A549 (cell line): Measurements from ENCODE around the gene RPL28. TPM values are rescaled to one million over a fixed set of nuclear protein-coding genes. Genes with fewer than 3 reads are reported as not detected.
"Not testable (repeated sequence)": the region's sequence is repeated elsewhere in the genome, so short reads cannot be mapped to it uniquely, and the experiment has no call there.

Experiments used
- ATAC-seq, 2 experiments: fragments of 200-7000 bp in 1 of 2; fragments of >200 bp in 1 of 2; cut with Nextera tagmentation in 1 of 2; cut with Tn5 transposase in 1 of 2; 3 replicates each; pipeline versions ENCODE4 v1.8.0 to v1.9.1; 2018 to 2020; ENCODE audit warnings: mild to moderate bottlenecking in 1 of 2, moderate library complexity in 1 of 2
- CTCF ChIA-PET: fragments of 300-600 bp; sonication (Branson Sonifier 250); formaldehyde crosslinking; extraction: SDS; loops from one replicate; lab custom pipeline; 2021; ENCODE audit warnings: antibody characterized with exemption, inconsistent platforms; lab: Yijun Ruan, JAX
- POLR2A ChIA-PET: fragments of 350-600 bp; formaldehyde crosslinking; extraction: SDS; loops from one replicate; lab custom pipeline; 2021; ENCODE audit warnings: antibody characterized with exemption, inconsistent platforms; lab: Yijun Ruan, JAX
- DNase-seq, 2 experiments: peaks; one replicate each; pipeline versions ENCODE4 v3.0.0 to v3.0.0-alpha.2; 2011 to 2016; ENCODE audit warnings: low read depth in 1 of 2, low spot score in 1 of 2
- FAIRE-seq: peaks from 2 replicates; lab custom pipeline; 2011; peaks lifted over from hg19 to GRCh38; lab: Jason Lieb, UNC
- H3K27ac ChIP-seq, 2 experiments: fragments of >200 bp; sonication (Bioruptor Twin); formaldehyde crosslinking; 3 replicates each; pipeline ENCODE4 v1.5.1; 2016 to 2017
- H3K4me1 ChIP-seq: fragments of >200 bp; sonication (Bioruptor Twin); formaldehyde crosslinking; 3 replicates; pipeline ENCODE4 v1.6.1; 2016
- H3K4me2 ChIP-seq: fragments of >200 bp; sonication (Bioruptor Twin); formaldehyde crosslinking; 3 replicates; pipeline ENCODE4 v1.6.1; 2016
- H3K4me3 ChIP-seq: fragments of >200 bp; sonication (Bioruptor Twin); formaldehyde crosslinking; 3 replicates; pipeline ENCODE4 v1.5.1; 2016
- H3K9me3 ChIP-seq: fragments of >200 bp; sonication (Bioruptor Twin); formaldehyde crosslinking; 3 replicates; pipeline ENCODE4 v1.6.1; 2016
- ATOH8 ChIP-seq: fragments of 250-450 bp; sonication (Bioruptor Pico); IDR thresholded peaks from 2 replicates; pipeline ENCODE4 v1.5.0; 2020; ENCODE audit warnings: low read depth, mild to moderate bottlenecking, moderate library complexity
- BHLHE40 ChIP-seq: IDR thresholded peaks from 2 replicates; pipeline ENCODE4 v1.6.1; 2012; ENCODE audit warnings: low read depth, low read length, inconsistent platforms
- CEBPB ChIP-seq, 2 experiments: fragments of >200 bp in 1 of 2; sonication (Bioruptor Twin) in 1 of 2; formaldehyde crosslinking in 1 of 2; IDR thresholded peaks; 2 replicates each; pipeline ENCODE4 v1.6.1; 2012 to 2016
- CHD4 ChIP-seq: fragments of 200-600 bp; sonication (generic); IDR thresholded peaks from 2 replicates; pipeline ENCODE4 v1.6.1; 2016; ENCODE audit warnings: antibody characterized with exemption, mild to moderate bottlenecking, borderline replicate concordance
- CTCF ChIP-seq: fragments of >200 bp; sonication (Bioruptor Twin); formaldehyde crosslinking; IDR thresholded peaks from 3 replicates; pipeline ENCODE4 v1.5.1; 2016
- EHF ChIP-seq: fragments of 250-450 bp; sonication (Bioruptor Pico); IDR thresholded peaks from 2 replicates; pipeline ENCODE4 v1.5.0; 2020; ENCODE audit warnings: mild to moderate bottlenecking
- FOXS1 ChIP-seq: fragments of 250-450 bp; sonication (Bioruptor Pico); IDR thresholded peaks from 2 replicates; pipeline ENCODE4 v1.5.0; 2020; ENCODE audit warnings: mild to moderate bottlenecking, moderate library complexity
- HDAC2 ChIP-seq: fragments of 200-600 bp; sonication (generic); IDR thresholded peaks from 2 replicates; pipeline ENCODE4 v1.6.1; 2016
- HEYL ChIP-seq: fragments of 250-450 bp; sonication (Bioruptor Pico); IDR thresholded peaks from 2 replicates; pipeline ENCODE4 v1.8.0; 2021; ENCODE audit warnings: mild to moderate bottlenecking, moderate library complexity
- HOXA7 ChIP-seq: fragments of 250-450 bp; sonication (Bioruptor Pico); IDR thresholded peaks from 2 replicates; pipeline ENCODE4 v1.5.0; 2020; ENCODE audit warnings: mild to moderate bottlenecking, moderate library complexity
- KDM5A ChIP-seq: fragments of 200-600 bp; sonication (generic); IDR thresholded peaks from 2 replicates; pipeline ENCODE4 v1.6.1; 2016; ENCODE audit warnings: antibody characterized with exemption, mild to moderate bottlenecking
- MAZ ChIP-seq: fragments of 150-350 bp; IDR thresholded peaks from 2 replicates; pipeline ENCODE4 v1.6.1; 2014; ENCODE audit warnings: antibody characterized with exemption, low read depth, low read length, borderline replicate concordance
- MYC ChIP-seq: IDR thresholded peaks from 2 replicates; pipeline ENCODE4 v1.6.1; 2012; ENCODE audit warnings: mild to moderate bottlenecking, inconsistent platforms, low read length, improper control_type of control experiment, borderline replicate concordance
- PBX3 ChIP-seq: IDR thresholded peaks from 2 replicates; pipeline ENCODE4 v1.6.1; 2012
- PHF8 ChIP-seq: fragments of 200-600 bp; sonication (generic); IDR thresholded peaks from 2 replicates; pipeline ENCODE4 v1.6.1; 2016; ENCODE audit warnings: low read depth, mild to moderate bottlenecking, antibody characterized with exemption, moderate library complexity, borderline replicate concordance
- POLR2A ChIP-seq: IDR thresholded peaks from 2 replicates; pipeline ENCODE4 v1.6.1; 2012; ENCODE audit warnings: mild to moderate bottlenecking, low read length
- POLR2AphosphoS2 ChIP-seq: conservative IDR thresholded peaks from 2 replicates; pipeline ENCODE4 v1.6.1; 2012; ENCODE audit warnings: low read length, improper control_type of control experiment, inconsistent platforms
- RAD21 ChIP-seq, 2 experiments: fragments of >200 bp in 1 of 2; sonication (Bioruptor Twin) in 1 of 2; formaldehyde crosslinking in 1 of 2; IDR thresholded peaks in 1 of 2; conservative IDR thresholded peaks in 1 of 2; 2 replicates in 1 of 2; 3 replicates in 1 of 2; pipeline ENCODE4 v1.6.1; 2012 to 2018; ENCODE audit warnings: inconsistent platforms in 1 of 2
- RCOR1 ChIP-seq: fragments of 150-350 bp; IDR thresholded peaks from 2 replicates; pipeline ENCODE4 v1.6.1; 2014; ENCODE audit warnings: antibody characterized with exemption, low read length, low read depth
- RFX5 ChIP-seq: fragments of 450-650 bp; IDR thresholded peaks from 2 replicates; pipeline ENCODE4 v1.7.1; 2014; ENCODE audit warnings: antibody characterized with exemption, mild to moderate bottlenecking, moderate library complexity
- SMC3 ChIP-seq: fragments of >200 bp; sonication (Bioruptor Twin); formaldehyde crosslinking; IDR thresholded peaks from 3 replicates; pipeline ENCODE4 v1.6.1; 2018; ENCODE audit warnings: inconsistent platforms
- SREBF2 ChIP-seq: fragments of 450-650 bp; IDR thresholded peaks from 2 replicates; pipeline ENCODE4 v1.6.1; 2014; ENCODE audit warnings: mild to moderate bottlenecking, moderate library complexity
- TP53 ChIP-seq: fragments of 250-450 bp; sonication (Bioruptor Pico); IDR thresholded peaks from 2 replicates; pipeline ENCODE4 v1.5.0; 2021; ENCODE audit warnings: mild to moderate bottlenecking, moderate library complexity
- ZFP36 ChIP-seq: fragments of 450-650 bp; IDR thresholded peaks from 2 replicates; pipeline ENCODE4 v1.6.1; 2014; ENCODE audit warnings: borderline replicate concordance; ENCODE audit not compliant: partially characterized antibody
- WGBS: methylation state at CpG from one replicate; pipeline ENCODE4 v1.1.6; 2017; ENCODE audit errors: missing lambda C conversion rate; 5-methylcytosine and 5-hydroxymethylcytosine counted together
- polyA plus RNA-seq, 4 experiments: library from polyadenylated mRNA; depleted of rRNA in 3 of 4; stranded (reverse); fragments of >200 nt; fragmentation: RNase III in 1 of 4; extraction: RNeasy Plus Mini Kit Qiagen cat#74134 plus additional on column Dnase treatment in 1 of 4; gene quantifications; 2 replicates in 3 of 4; 3 replicates in 1 of 4; pipeline ENCODE4 v1.2.3, GENCODE V29; 2011 to 2017
- TF ChIP-seq, protein P1 (sequence below): fragments of >200 bp; sonication (Bioruptor Twin); formaldehyde crosslinking; IDR thresholded peaks from 2 replicates; pipeline ENCODE4 v1.6.1; 2016

Gene RPL28
- polyA plus RNA-seq, 2 of the 4 experiments (the other 2 are of a cell fraction), result 329 to 2,037 TPM

- H3K4me3 ChIP-seq, result no peak overlapping the region
- no peak overlapping the region for H3K4me2 ChIP-seq
- FAIRE-seq (no peak), ATAC-seq (peak; percentile 28 to 29; a peak in 3 of 6 replicates), DNase-seq (no peak)
- 36% methylated on average over 5 of the region's 5 CpGs for WGBS
- TF ChIP-seq, protein P1, sequence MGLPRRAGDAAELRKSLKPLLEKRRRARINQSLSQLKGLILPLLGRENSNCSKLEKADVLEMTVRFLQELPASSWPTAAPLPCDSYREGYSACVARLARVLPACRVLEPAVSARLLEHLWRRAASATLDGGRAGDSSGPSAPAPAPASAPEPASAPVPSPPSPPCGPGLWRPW, result no peak
- TF ChIP-seq KDM5A, result no peak
- TF ChIP-seq FOXS1 (CRISPR knock-in tag), result no peak
- no peak for TF ChIP-seq RFX5
- TF ChIP-seq HOXA7, result no peak
- TF ChIP-seq ZFP36, result no peak
- no peak for TF ChIP-seq PBX3
- TF ChIP-seq CTCF, result no peak
- TF ChIP-seq PHF8, result no peak
- no peak for TF ChIP-seq SREBF2
- no peak for TF ChIP-seq HDAC2
- TF ChIP-seq EHF (CRISPR knock-in tag), result no peak
- TF ChIP-seq BHLHE40, result no peak
- no peak for TF ChIP-seq MYC
- TF ChIP-seq CHD4, result no peak
- TF ChIP-seq RCOR1, result no peak
- no peak for TF ChIP-seq CEBPB (IDR thresholded peaks at IDR 0.05)
- no peak for TF ChIP-seq RAD21 (conservative IDR thresholded peaks at IDR 0.05 in 1 of 2, IDR thresholded peaks at IDR 0.05 in 1 of 2)
- no peak for TF ChIP-seq SMC3
- ChIA-PET CTCF (interaction anchor here (0.9 to 5.7 kb wide), 23 partner anchors 9 to 331 kb away, joined by 3 to 107 read pairs (median 10); partner anchors contain the start of genes SHISA7 and UBE2S), POLR2A (interaction anchor here (0.7 to 2.0 kb wide), 3 partner anchors 12 to 19 kb away, joined by 3 to 18 read pairs (median 4); partner anchors contain the start of gene UBE2S)
- H3K4me1 ChIP-seq, result peaks cover 8% of the 10 kb centered on the region; the same call in 1 of the 3 replicates
- no peaks in the 10 kb centered on the region for H3K9me3 ChIP-seq
- H3K27ac ChIP-seq, result no peak overlapping the region
These were observed 34.0 kb downstream of the RPL28 start for GRCh38 chr19:55419624-55420236.

- FAIRE-seq, H3K4me2 ChIP-seq, H3K27ac ChIP-seq, ATAC-seq, H3K9me3 ChIP-seq, DNase-seq, H3K4me3 ChIP-seq, H3K4me1 ChIP-seq, POLR2A ChIA-PET: not testable (repeated sequence)
- CTCF ChIA-PET, result interaction anchor here (0.7 to 1.8 kb wide), 6 partner anchors 15 to 376 kb away, joined by 3 to 8 read pairs (median 4); no protein-coding TSS in a partner anchor
- 48% methylated on average over 4 of the region's 4 CpGs for WGBS
These were observed 35.5 kb downstream of the RPL28 start for GRCh38 chr19:55421281-55421680.

DNA sequence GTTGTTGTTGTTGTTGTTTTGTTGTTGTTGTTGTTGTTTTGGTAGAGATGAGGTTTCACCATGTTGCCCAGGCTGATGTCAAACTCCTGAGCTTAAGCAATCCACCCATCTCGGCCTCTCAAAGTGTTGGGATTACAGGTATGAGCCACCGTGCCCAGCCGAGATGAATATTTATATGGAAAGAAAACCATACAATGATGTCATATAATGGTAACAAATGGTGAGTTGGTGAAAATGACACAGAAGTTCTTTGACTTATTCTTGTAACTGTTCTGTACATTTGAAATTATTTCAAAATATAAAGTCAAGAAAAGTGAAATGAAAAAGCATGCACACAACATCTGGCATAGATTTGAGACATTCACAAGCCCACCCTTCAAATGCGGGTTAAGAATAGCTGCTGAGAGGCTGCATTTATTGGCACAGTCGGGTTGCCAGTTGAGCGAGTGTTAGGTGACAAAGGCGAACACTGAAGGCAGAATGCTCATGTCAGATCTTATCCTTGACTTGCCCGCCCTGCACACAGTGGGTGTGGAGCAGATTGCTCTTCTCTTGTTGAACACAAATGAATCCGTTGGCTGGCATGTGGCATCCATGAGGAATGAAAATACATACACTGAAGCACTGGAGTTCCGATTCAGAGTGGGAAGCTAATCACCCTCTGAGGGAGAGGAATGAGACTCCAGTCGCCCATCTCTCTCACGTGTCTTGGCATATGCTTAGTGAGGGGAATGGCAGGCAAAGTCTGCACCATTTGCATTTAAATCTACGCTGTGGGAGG lies 37.7 kb downstream of the RPL28 start:
- H3K9me3 ChIP-seq, result no peaks in the 10 kb centered on the region
- ChIA-PET POLR2A (no interaction called here), CTCF (interaction anchor here (1.1 to 2.6 kb wide), 6 partner anchors 9 to 282 kb away, joined by 4 to 8 read pairs (median 5); no protein-coding TSS in a partner anchor)
- 37% methylated on average over 13 of the region's 13 CpGs for WGBS
- TF ChIP-seq MAZ, result no peak
- TF ChIP-seq RAD21 (conservative IDR thresholded peaks at IDR 0.05 in 1 of 2, IDR thresholded peaks at IDR 0.05 in 1 of 2), result no peak
- TF ChIP-seq ATOH8, result no peak
- no peak for TF ChIP-seq HEYL (CRISPR knock-in tag)
- no peak for TF ChIP-seq POLR2A
- no peak for TF ChIP-seq RFX5
- TF ChIP-seq TP53 (CRISPR knock-in tag), result no peak
- no peak for TF ChIP-seq POLR2AphosphoS2
- no peak overlapping the region for H3K4me3 ChIP-seq
- no peak overlapping the region for H3K4me2 ChIP-seq
- no peak overlapping the region for H3K27ac ChIP-seq
- H3K4me1 ChIP-seq, result peaks cover 2% of the 10 kb centered on the region; the same call in 1 of the 3 replicates
- peak; percentile 63 for FAIRE-seq
- no peak for DNase-seq
- no peak for ATAC-seq
